ENCODE measurements around the gene SEMA3E. TPM values are rescaled to one million over a fixed set of nuclear protein-coding genes. Genes with fewer than 3 reads are reported as not detected.

SEMA3E gene
- total RNA-seq, 4 donors from 2014 or later = 0.65 to 4.0 (median 2.1) TPM

- 92 to 96% methylated on average over 1 of the region's 1 CpG for WGBS, 2 donors
- intact Hi-C loops (cut with DNase I; ENCODE audit: low total_unique reads) = no loop called here
- TF ChIP-seq CTCF (IDR thresholded peaks at IDR 0.05) (no peak), POLR2A (IDR thresholded peaks at IDR 0.05) (no peak)
- no peak overlapping the region for H3K4me3 ChIP-seq (ENCODE audit: low read depth, poor library complexity, severe bottlenecking)
- DNase-seq (ENCODE audit: low spot score in 2 of 2) = no peak
These were observed 37.2 kb downstream of the SEMA3E start for GRCh38 chr7:83611776-83612175.

- WGBS, 2 donors = 80 to 84% methylated on average over 4 of the region's 4 CpGs
- H3K4me3 ChIP-seq (ENCODE audit: low read depth, poor library complexity, severe bottlenecking) = no peak overlapping the region
- no peak for DNase-seq (ENCODE audit: low spot score in 2 of 2)
- TF ChIP-seq POLR2A (IDR thresholded peaks at IDR 0.05) (no peak), CTCF (IDR thresholded peaks at IDR 0.05) (no peak)
- intact Hi-C loops (cut with DNase I; ENCODE audit: low total_unique reads) = no loop called here
These were observed 38.2 kb downstream of the SEMA3E start for GRCh38 chr7:83610649-83611304.

GRCh38 chr7:83608716-83609115 is 40.2 kb downstream of the SEMA3E start:
- DNase-seq (ENCODE audit: low spot score in 2 of 2) = no peak
- TF ChIP-seq POLR2A (IDR thresholded peaks at IDR 0.05) (no peak), CTCF (IDR thresholded peaks at IDR 0.05) (no peak)
- intact Hi-C loops (cut with DNase I; ENCODE audit: low total_unique reads) = no loop called here
- no peak overlapping the region for H3K4me3 ChIP-seq (ENCODE audit: low read depth, poor library complexity, severe bottlenecking)
- WGBS, 2 donors = 80 to 81% methylated on average over 3 of the region's 3 CpGs

GRCh38 chr7:83603649-83604048 is 45.3 kb downstream of the SEMA3E start:
- TF ChIP-seq POLR2A (IDR thresholded peaks at IDR 0.05) = no peak
- no peak for TF ChIP-seq CTCF (IDR thresholded peaks at IDR 0.05)
- intact Hi-C loops (cut with DNase I; ENCODE audit: low total_unique reads) = no loop called here
- no peak for DNase-seq (ENCODE audit: low spot score in 2 of 2)
- H3K4me3 ChIP-seq (ENCODE audit: low read depth, poor library complexity, severe bottlenecking) = no peak overlapping the region
- 66 to 71% methylated on average over 1 of the region's 1 CpG for WGBS, 2 donors

- intact Hi-C loops (cut with DNase I; ENCODE audit: low total_unique reads) = no loop called here
- WGBS, 2 donors = 83 to 88% methylated on average over 1 of the region's 1 CpG
These were observed 49.8 kb downstream of the SEMA3E start for GRCh38 chr7:83599131-83599530.

More at GRCh38 chr7:83599131-83599530, 49.8 kb downstream of the SEMA3E start:
- no peak for DNase-seq (ENCODE audit: low spot score in 2 of 2)
- TF ChIP-seq CTCF (IDR thresholded peaks at IDR 0.05) (no peak), POLR2A (IDR thresholded peaks at IDR 0.05) (no peak)
- no peak overlapping the region for H3K4me3 ChIP-seq (ENCODE audit: low read depth, poor library complexity, severe bottlenecking)
